ENCODE measurements around the gene GAS7.

The GAS7 gene

GRCh38 chr17:10170233-10170632 is 28.2 kb downstream of the GAS7 start:
- no peak for DNase-seq

- no peak for DNase-seq
Measured at GRCh38 chr17:10169290-10169689, 29.1 kb downstream of the GAS7 start.

GRCh38 chr17:10166176-10166935 is 32.0 kb downstream of the GAS7 start:
- DNase-seq = no peak

GRCh38 chr17:10162096-10162495 is 36.3 kb downstream of the GAS7 start:
- no peak for DNase-seq

- no peak for DNase-seq
Measured at GRCh38 chr17:10161386-10161785, 37.0 kb downstream of the GAS7 start.

- DNase-seq = no peak
Measured at GRCh38 chr17:10156948-10157607, 41.3 kb downstream of the GAS7 start.

- no peak for DNase-seq
Measured at GRCh38 chr17:10156599-10156947, 41.8 kb downstream of the GAS7 start.

GRCh38 chr17:10156077-10156435 is 42.4 kb downstream of the GAS7 start:
- no peak for DNase-seq

- no peak for DNase-seq
Measured at GRCh38 chr17:10155371-10156076, 42.9 kb downstream of the GAS7 start.

- no peak for DNase-seq
Measured at GRCh38 chr17:10151667-10152496, 46.5 kb downstream of the GAS7 start.

- no peak for DNase-seq
Measured at GRCh38 chr17:10149573-10150399, 48.6 kb downstream of the GAS7 start.

GRCh38 chr17:10147761-10148415 is 50.5 kb downstream of the GAS7 start:
- DNase-seq = no peak

GRCh38 chr17:10147040-10147439 is 51.4 kb downstream of the GAS7 start:
- DNase-seq = no peak

- DNase-seq = no peak
Measured at GRCh38 chr17:10144982-10145381, 53.4 kb downstream of the GAS7 start.

- DNase-seq = no peak
Measured at GRCh38 chr17:10144456-10144855, 54.0 kb downstream of the GAS7 start.

GRCh38 chr17:10141436-10141835 is 57.0 kb downstream of the GAS7 start:
- DNase-seq = no peak

- DNase-seq = no peak
Measured at GRCh38 chr17:10139577-10139976, 58.8 kb downstream of the GAS7 start.

GRCh38 chr17:10136258-10136981 is 62.0 kb downstream of the GAS7 start:
- DNase-seq = no peak

- no peak for DNase-seq
Measured at GRCh38 chr17:10135539-10136257, 62.7 kb downstream of the GAS7 start.

- DNase-seq = no peak
Measured at GRCh38 chr17:10130677-10131076, 67.7 kb downstream of the GAS7 start.

Measured in NCI-H2081 treated with DMSO at 0.1 percent for 48 hours (cell line).